Liver (tissue), 9 donors: Measurements from ENCODE around the gene NCAM2. TPM values are rescaled to one million over a fixed set of nuclear protein-coding genes. Genes with fewer than 3 reads are reported as not detected.

Experiments used
- DNase-seq: peaks from one replicate; pipeline ENCODE4 v3.0.0-alpha.2; 2017; ENCODE audit warnings: low spot score
- H3K27ac ChIP-seq, 2 donors: one replicate each; pipeline ENCODE4 v1.7.0; 2013; ENCODE audit warnings: inconsistent platforms in 2 of 2, low read length in 2 of 2, control low read depth in 1 of 2, low read depth in 1 of 2, mild to moderate bottlenecking in 1 of 2
- H3K27me3 ChIP-seq, 4 donors: one replicate each; pipeline versions ENCODE4 v1.6.1 to v1.7.0; 2013; ENCODE audit warnings: low read length in 3 of 4, inconsistent platforms in 1 of 4, mild to moderate bottlenecking in 1 of 4, moderate library complexity in 1 of 4; ENCODE audit not compliant: control insufficient read depth in 4 of 4, insufficient read depth in 4 of 4
- H3K36me3 ChIP-seq, 4 donors: one replicate each; pipeline versions ENCODE4 v1.6.1 to v1.7.0; 2013; ENCODE audit warnings: low read length in 3 of 4, mild to moderate bottlenecking in 3 of 4, low read depth in 1 of 4, moderate library complexity in 1 of 4; ENCODE audit not compliant: control insufficient read depth in 4 of 4, insufficient read depth in 3 of 4
- H3K4me1 ChIP-seq, 4 donors: one replicate each; pipeline versions ENCODE4 v1.6.1 to v1.7.0; 2013; ENCODE audit warnings: low read length in 3 of 4, mild to moderate bottlenecking in 3 of 4, moderate library complexity in 1 of 4; ENCODE audit not compliant: control insufficient read depth in 4 of 4, insufficient read depth in 4 of 4
- H3K4me3 ChIP-seq, 3 donors: one replicate each; pipeline versions ENCODE4 v1.6.1 to v1.7.0; 2013; ENCODE audit warnings: low read length in 3 of 3, control low read depth in 1 of 3, low read depth in 1 of 3, mild to moderate bottlenecking in 1 of 3
- H3K9ac ChIP-seq, 2 donors: one replicate each; pipeline ENCODE4 v1.7.0; 2013; ENCODE audit warnings: low read length in 2 of 2, mild to moderate bottlenecking in 2 of 2, moderate library complexity in 2 of 2, control low read depth in 1 of 2, low read depth in 1 of 2
- H3K9me3 ChIP-seq, 4 donors: one replicate each; pipeline versions ENCODE4 v1.6.1 to v1.7.0; 2013; ENCODE audit warnings: low read length in 3 of 4; ENCODE audit not compliant: control insufficient read depth in 4 of 4
- EGR1 ChIP-seq, 2 donors: IDR thresholded peaks; 2 replicates each; pipeline ENCODE4 v1.6.1; 2016 to 2018; ENCODE audit warnings: antibody characterized with exemption in 2 of 2, low read depth in 2 of 2
- FOXA1 ChIP-seq: IDR thresholded peaks from 2 replicates; pipeline ENCODE4 v1.6.1; 2016; ENCODE audit warnings: antibody characterized with exemption
- FOXA2 ChIP-seq: IDR thresholded peaks from 2 replicates; pipeline ENCODE4 v1.6.1; 2016; ENCODE audit warnings: antibody characterized with exemption
- GABPA ChIP-seq, 2 donors: IDR thresholded peaks in 1 of 2; conservative IDR thresholded peaks in 1 of 2; 2 replicates each; pipeline ENCODE4 v1.6.1; 2016; ENCODE audit warnings: antibody characterized with exemption in 2 of 2, mild to moderate bottlenecking in 1 of 2, moderate library complexity in 1 of 2
- HNF4A ChIP-seq, 2 donors: conservative IDR thresholded peaks; 2 replicates each; pipeline ENCODE4 v1.6.1; 2016; ENCODE audit warnings: antibody characterized with exemption in 2 of 2, mild to moderate bottlenecking in 2 of 2
- REST ChIP-seq: IDR thresholded peaks from 2 replicates; pipeline ENCODE4 v1.6.1; 2016; ENCODE audit warnings: antibody characterized with exemption, mild to moderate bottlenecking
- RXRA ChIP-seq, 2 donors: IDR thresholded peaks; 2 replicates each; pipeline ENCODE4 v1.6.1; 2017 to 2018; ENCODE audit warnings: antibody characterized with exemption in 2 of 2, mild to moderate bottlenecking in 1 of 2
- SP1 ChIP-seq: IDR thresholded peaks from 2 replicates; pipeline ENCODE4 v1.6.1; 2018; ENCODE audit warnings: antibody characterized with exemption, mild to moderate bottlenecking
- ZBTB33 ChIP-seq: IDR thresholded peaks from 2 replicates; pipeline ENCODE4 v1.6.1; 2016; ENCODE audit warnings: antibody characterized with exemption
- WGBS: extraction: QIAGEN DNeasy Blood & Tissue Kit; methylation state at CpG from one replicate; pipeline ENCODE4 v1.1.7; 2013; 5-methylcytosine and 5-hydroxymethylcytosine counted together
- polyA plus RNA-seq, 2 donors: library from polyadenylated mRNA; stranded (reverse) in 1 of 2; unstranded in 1 of 2; fragments of 200-250 nt in 1 of 2; fragments of >200 nt in 1 of 2; fragmentation: Nextera tagmentation in 1 of 2; extraction: Ambion mirVana in 1 of 2; gene quantifications; one replicate each; pipeline versions ENCODE4 v1.2.1 to v1.2.3, GENCODE V29; 2013 to 2015
- total RNA-seq, 2 donors: library from RNA; depleted of rRNA; stranded (reverse); fragments of >200 nt; gene quantifications; one replicate each; pipeline ENCODE4 v1.2.3, GENCODE V29; 2014
- TF ChIP-seq, protein P1 (sequence below): fragments of 150-350 bp; IDR thresholded peaks from 2 replicates; pipeline ENCODE4 v1.5.1; 2017; ENCODE audit warnings: improper control_type of control experiment, low read depth, low read length; ENCODE audit not compliant: missing input control
- TF ChIP-seq, protein P2 (sequence below): IDR thresholded peaks from 2 replicates; pipeline ENCODE4 v1.6.1; 2016; ENCODE audit warnings: antibody characterized with exemption
- TF ChIP-seq, protein P3 (sequence below): IDR thresholded peaks from 2 replicates; pipeline ENCODE4 v1.6.1; 2016; ENCODE audit warnings: antibody characterized with exemption
- donor health status: healthy.
- donor health status: healthy.
- donor health status: healthy.
- donor health status: healthy.
- donor health status: healthy.

NCAM2 gene
- total and polyA plus RNA-seq, 4 donors = 0.06 to 0.51 (median 0.24) TPM

DNA sequence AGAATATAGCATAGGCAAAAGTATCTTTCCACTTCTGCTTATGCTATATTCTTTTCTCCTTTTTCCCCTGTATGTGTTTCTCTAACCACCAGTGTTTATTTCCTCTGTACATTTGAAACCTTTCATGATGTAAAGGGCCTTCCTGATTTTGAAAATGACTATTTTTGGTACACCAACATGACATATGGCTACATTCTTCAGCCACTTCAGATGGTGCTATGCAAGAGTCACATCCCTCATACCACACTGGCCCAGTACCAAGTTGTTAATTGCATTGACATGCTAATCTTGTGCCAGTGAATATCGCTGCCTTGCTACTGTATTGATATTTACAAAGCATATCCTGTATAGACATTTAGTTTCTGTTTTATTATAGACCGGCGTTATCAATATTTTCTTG lies 408.7 kb downstream of the NCAM2 start:
- no peaks in the 10 kb centered on the region for H3K4me1 ChIP-seq
- no peak for DNase-seq
- H3K36me3 ChIP-seq = no peaks in the 10 kb centered on the region
- H3K9me3 ChIP-seq = no peaks in the 10 kb centered on the region
- no peaks in the 10 kb centered on the region for H3K27me3 ChIP-seq
- TF ChIP-seq FOXA2 (no peak), REST (no peak), RXRA (IDR thresholded peaks at IDR 0.05) (no peak), GABPA (IDR thresholded peaks at IDR 0.05 in 1 of 2, conservative IDR thresholded peaks at IDR 0.05 in 1 of 2) (no peak), ZBTB33 (no peak), SP1 (no peak), HNF4A (conservative IDR thresholded peaks at IDR 0.05) (no peak), FOXA1 (no peak), EGR1 (IDR thresholded peaks at IDR 0.05; ENCODE audit: low read depth in 2 of 2) (no peak)
- TF ChIP-seq, protein P1, sequence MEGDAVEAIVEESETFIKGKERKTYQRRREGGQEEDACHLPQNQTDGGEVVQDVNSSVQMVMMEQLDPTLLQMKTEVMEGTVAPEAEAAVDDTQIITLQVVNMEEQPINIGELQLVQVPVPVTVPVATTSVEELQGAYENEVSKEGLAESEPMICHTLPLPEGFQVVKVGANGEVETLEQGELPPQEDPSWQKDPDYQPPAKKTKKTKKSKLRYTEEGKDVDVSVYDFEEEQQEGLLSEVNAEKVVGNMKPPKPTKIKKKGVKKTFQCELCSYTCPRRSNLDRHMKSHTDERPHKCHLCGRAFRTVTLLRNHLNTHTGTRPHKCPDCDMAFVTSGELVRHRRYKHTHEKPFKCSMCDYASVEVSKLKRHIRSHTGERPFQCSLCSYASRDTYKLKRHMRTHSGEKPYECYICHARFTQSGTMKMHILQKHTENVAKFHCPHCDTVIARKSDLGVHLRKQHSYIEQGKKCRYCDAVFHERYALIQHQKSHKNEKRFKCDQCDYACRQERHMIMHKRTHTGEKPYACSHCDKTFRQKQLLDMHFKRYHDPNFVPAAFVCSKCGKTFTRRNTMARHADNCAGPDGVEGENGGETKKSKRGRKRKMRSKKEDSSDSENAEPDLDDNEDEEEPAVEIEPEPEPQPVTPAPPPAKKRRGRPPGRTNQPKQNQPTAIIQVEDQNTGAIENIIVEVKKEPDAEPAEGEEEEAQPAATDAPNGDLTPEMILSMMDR = no peak
- TF ChIP-seq, protein P2, sequence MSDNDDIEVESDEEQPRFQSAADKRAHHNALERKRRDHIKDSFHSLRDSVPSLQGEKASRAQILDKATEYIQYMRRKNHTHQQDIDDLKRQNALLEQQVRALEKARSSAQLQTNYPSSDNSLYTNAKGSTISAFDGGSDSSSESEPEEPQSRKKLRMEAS = no peak
- no peak overlapping the region for H3K9ac ChIP-seq
- H3K4me3 ChIP-seq = no peak overlapping the region
- WGBS = 86% methylated on average over 3 of the region's 3 CpGs
- H3K27ac ChIP-seq = no peak overlapping the region

- Histone ChIP-seq H3K27ac (no peak overlapping the region), H3K4me3 (no peak overlapping the region), H3K9ac (no peak overlapping the region), H3K27me3 (no peaks in the 10 kb centered on the region), H3K36me3 (peaks cover 0 to 4% (median under 1%) of the 10 kb centered on the region in 4 donors), H3K4me1 (no peaks in the 10 kb centered on the region), H3K9me3 (no peaks in the 10 kb centered on the region)
- TF ChIP-seq, protein P3, sequence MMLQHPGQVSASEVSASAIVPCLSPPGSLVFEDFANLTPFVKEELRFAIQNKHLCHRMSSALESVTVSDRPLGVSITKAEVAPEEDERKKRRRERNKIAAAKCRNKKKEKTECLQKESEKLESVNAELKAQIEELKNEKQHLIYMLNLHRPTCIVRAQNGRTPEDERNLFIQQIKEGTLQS = no peak
- TF ChIP-seq FOXA2 (no peak), SP1 (no peak)
- DNase-seq = no peak
- WGBS = 79% methylated on average over 6 of the region's 6 CpGs
These were observed 413.9 kb downstream of the NCAM2 start for GRCh38 chr21:21412096-21412495.
